ENCODE data around the gene C1orf198.

C1orf198 gene

GRCh38 chr1:230820568-230820967 lies 47.8 kb downstream of the C1orf198 start:
- no peak overlapping the region for H3K4me3 ChIP-seq (ENCODE audit: low read depth, low read length)
- DNase-seq (ENCODE audit: low read depth): no peak
- TF ChIP-seq MYC (IDR thresholded peaks at IDR 0.05; ENCODE audit: low read depth, low read length): no peak
- no peak for TF ChIP-seq POLR2A (IDR thresholded peaks at IDR 0.05; ENCODE audit: extremely low read depth, insufficient read length)
- no peak for TF ChIP-seq CTCF (IDR thresholded peaks at IDR 0.05; ENCODE audit: low read depth, low read length)
- no peak for TF ChIP-seq MAX (IDR thresholded peaks at IDR 0.05; ENCODE audit: low read depth, low read length)

- TF ChIP-seq POLR2A (IDR thresholded peaks at IDR 0.05; ENCODE audit: extremely low read depth, insufficient read length) (no peak), MYC (IDR thresholded peaks at IDR 0.05; ENCODE audit: low read depth, low read length) (no peak), MAX (IDR thresholded peaks at IDR 0.05; ENCODE audit: low read depth, low read length) (no peak), CTCF (IDR thresholded peaks at IDR 0.05; ENCODE audit: low read depth, low read length) (no peak)
- H3K4me3 ChIP-seq (ENCODE audit: low read depth, low read length): no peak overlapping the region
- no peak for DNase-seq (ENCODE audit: low read depth)
These were observed 48.3 kb downstream of the C1orf198 start for GRCh38 chr1:230819976-230820375.

GRCh38 chr1:230818901-230819300 lies 49.4 kb downstream of the C1orf198 start:
- TF ChIP-seq POLR2A (IDR thresholded peaks at IDR 0.05; ENCODE audit: extremely low read depth, insufficient read length): no peak
- no peak for DNase-seq (ENCODE audit: low read depth)
- no peak overlapping the region for H3K4me3 ChIP-seq (ENCODE audit: low read depth, low read length)

- DNase-seq (ENCODE audit: low read depth): no peak
- H3K4me3 ChIP-seq (ENCODE audit: low read depth, low read length): no peak overlapping the region
- TF ChIP-seq CTCF (IDR thresholded peaks at IDR 0.05; ENCODE audit: low read depth, low read length) (no peak), MYC (IDR thresholded peaks at IDR 0.05; ENCODE audit: low read depth, low read length) (no peak), POLR2A (IDR thresholded peaks at IDR 0.05; ENCODE audit: extremely low read depth, insufficient read length) (no peak)
These were observed 50.0 kb downstream of the C1orf198 start for GRCh38 chr1:230818367-230818766.

GRCh38 chr1:230816018-230816417 lies 52.3 kb downstream of the C1orf198 start:
- no peak for DNase-seq (ENCODE audit: low read depth)
- H3K4me3 ChIP-seq (ENCODE audit: low read depth, low read length): no peak overlapping the region
- TF ChIP-seq MYC (IDR thresholded peaks at IDR 0.05; ENCODE audit: low read depth, low read length) (no peak), CTCF (IDR thresholded peaks at IDR 0.05; ENCODE audit: low read depth, low read length) (no peak), POLR2A (IDR thresholded peaks at IDR 0.05; ENCODE audit: extremely low read depth, insufficient read length) (no peak), MAX (IDR thresholded peaks at IDR 0.05; ENCODE audit: low read depth, low read length) (no peak)

GRCh38 chr1:230814949-230815692 lies 53.2 kb downstream of the C1orf198 start:
- H3K4me3 ChIP-seq (ENCODE audit: low read depth, low read length): no peak overlapping the region
- TF ChIP-seq MYC (IDR thresholded peaks at IDR 0.05; ENCODE audit: low read depth, low read length) (no peak), MAX (IDR thresholded peaks at IDR 0.05; ENCODE audit: low read depth, low read length) (no peak), CTCF (IDR thresholded peaks at IDR 0.05; ENCODE audit: low read depth, low read length) (no peak), POLR2A (IDR thresholded peaks at IDR 0.05; ENCODE audit: extremely low read depth, insufficient read length) (no peak)
- DNase-seq (ENCODE audit: low read depth): no peak

All from NB4 (cell line).